T-helper 1 cell treated with Interleukin-12 subunit alpha and Interleukin-12 subunit beta and Interleukin-4 antibody, amounts not matched to agents 30 ng/mL and 1 ng/mL, for 36 hours (primary cell): ENCODE measurements around the gene MUC13. TPM values are rescaled to one million over a fixed set of nuclear protein-coding genes. Genes with fewer than 3 reads are reported as not detected.

ENCODE experiments used
- intact Hi-C: fragments of 100-400 bp; cut with micrococcal nuclease; formaldehyde crosslinking; loops from one replicate; pipeline ENCODE4 v1.15.1; 2024
- total RNA-seq: library from RNA; stranded (reverse); gene quantifications from 2 replicates; pipeline ENCODE4 v1.2.3, GENCODE V29; 2022

MUC13 gene
- total RNA-seq, 1 donor from 2014 or later = not detected

DNA sequence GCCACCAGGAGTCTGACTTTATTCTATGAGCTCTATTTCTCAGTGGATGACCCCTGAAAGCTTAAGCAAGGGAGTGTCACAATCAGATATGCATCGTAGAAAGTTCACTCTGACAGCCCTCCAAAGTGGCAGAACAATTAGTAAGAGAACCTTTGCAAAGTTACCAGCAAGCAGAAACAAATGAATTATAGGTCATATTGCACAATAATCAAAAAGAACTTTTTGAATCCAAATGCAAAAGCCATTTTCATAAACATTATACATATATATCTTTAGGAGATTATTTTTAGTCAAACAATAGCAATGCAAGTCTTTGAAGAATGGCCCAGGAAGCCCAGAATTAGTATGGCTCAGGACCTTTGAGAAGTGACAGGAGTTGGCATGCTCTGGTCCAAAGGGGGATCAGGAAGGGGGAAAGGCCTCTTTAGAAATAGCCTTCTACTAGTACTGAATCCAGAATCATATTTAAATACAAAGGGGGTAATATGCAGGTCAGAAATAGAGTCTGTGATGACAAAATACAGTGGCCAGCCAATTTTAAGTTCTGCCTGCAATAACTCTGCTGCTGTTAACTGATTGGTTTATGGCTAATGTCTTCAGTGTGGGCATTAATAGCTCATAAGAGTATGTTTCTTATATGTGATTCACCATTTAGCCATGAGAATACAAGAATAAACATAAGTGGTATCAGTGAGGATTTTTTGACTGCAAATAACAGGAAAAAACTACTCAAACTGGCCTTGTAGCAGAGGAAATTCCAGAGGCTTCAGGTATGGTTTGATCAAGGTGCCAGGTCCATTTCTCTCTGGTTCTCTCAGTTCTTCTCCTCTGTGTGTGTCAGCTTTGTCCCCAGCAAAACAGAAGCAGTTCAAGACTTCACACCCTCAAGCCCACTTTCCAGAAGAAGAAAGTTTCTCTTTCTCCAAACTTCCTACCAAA lies 30.4 kb downstream of the MUC13 start:
- intact Hi-C loops = no loop called here

DNA sequence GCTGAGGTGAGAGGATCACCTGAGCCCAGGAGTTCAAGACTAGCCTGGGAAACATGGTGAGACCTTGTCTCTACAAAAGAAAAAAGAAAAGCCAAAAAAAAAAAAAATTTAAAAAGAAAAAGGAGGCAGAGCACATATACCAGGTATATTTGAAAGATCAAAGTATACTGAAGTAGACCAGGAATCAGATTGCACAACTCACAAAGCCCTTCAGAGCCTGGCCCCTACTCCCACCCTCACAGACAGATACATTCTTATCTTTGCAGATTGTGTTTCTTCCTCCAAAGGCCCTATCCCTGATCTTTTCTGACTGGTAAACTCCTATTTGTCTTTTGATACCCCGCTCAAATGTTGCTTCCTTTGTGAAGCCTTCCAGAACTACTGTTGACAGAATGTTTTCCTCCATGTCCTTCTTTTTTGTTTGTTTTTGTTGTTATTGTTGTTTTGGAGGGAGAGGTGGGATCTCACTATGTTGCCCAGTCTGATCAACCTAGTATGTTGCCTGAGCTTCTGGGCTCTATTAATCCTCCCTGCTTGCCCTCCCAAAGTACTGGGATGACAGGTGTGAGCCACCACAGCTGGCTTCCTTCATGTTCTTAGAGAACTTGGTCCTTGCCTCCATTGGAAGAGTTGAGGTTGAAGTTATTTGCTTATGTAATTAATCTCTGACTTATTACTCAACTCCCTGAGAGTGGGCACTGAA lies 37.6 kb downstream of the MUC13 start:
- intact Hi-C loops = no loop called here

DNA sequence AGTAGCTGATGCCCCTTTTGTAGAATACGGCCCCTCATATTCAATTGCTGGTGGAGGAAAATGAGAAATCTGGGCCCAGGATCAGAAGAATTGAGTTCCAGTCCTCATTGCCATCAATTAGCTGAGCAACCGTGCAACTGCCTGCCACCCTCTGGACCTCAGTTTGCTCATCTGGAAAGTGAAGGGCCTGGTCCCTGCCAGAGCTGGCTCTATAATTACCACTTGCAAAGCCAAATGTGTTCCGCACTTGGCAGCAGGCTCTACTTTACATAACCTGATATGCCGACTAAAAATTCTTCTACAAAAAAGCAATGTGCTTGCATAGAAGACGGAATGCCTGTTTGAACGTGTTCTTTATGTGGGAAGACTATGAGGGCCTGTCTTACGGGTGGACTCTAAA lies 38.8 kb downstream of the MUC13 start:
- intact Hi-C loops = no loop called here

DNA sequence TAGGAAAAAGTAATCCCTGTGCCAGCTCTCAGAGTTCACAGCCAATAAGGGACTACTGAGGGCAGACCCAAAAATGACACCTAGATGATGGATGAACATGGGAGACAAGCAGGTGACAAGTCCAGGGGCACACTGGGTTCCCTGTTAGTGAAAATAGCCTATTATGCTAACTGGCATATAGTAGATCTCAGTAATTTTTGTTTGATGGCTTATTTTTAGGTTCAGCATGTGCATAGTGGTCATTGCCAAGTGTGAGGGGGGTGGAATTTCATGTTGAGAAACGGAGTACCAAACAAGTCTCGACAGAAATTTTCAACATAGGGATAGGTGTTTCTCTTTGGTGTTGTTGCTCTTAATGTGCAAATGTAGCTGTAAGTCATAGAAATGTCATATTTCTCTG lies 41.0 kb downstream of the MUC13 start:
- intact Hi-C loops = no loop called here

DNA sequence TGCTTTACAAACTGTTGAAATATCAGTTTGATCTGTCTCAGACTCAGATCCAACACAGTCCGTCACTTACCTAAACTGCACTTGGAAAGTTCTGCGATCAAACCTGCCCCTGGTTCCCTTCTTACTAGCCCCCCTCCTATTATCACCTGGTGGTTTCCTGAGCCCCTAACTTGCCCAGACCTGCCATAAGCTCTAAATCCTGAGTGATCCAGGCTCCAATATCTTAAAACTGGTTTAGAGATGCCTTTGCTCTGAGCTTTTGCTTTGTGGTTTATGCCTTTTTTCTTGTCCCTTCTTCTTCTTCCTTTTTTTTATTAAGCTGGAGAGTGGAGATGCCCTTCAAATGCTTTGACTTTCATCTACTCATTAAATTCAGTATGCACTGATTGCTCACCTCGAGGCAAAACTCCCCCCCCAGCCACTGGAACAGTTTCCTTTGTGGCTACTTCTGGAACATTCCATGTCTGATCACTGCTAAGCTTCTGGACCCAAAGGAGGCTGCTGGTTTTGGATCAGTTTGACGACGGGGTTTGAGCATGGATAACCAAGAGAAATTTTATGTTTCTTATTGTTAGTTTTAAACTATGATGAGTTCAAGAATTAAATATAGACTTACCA lies 43.9 kb downstream of the MUC13 start:
- intact Hi-C loops = no loop called here

DNA sequence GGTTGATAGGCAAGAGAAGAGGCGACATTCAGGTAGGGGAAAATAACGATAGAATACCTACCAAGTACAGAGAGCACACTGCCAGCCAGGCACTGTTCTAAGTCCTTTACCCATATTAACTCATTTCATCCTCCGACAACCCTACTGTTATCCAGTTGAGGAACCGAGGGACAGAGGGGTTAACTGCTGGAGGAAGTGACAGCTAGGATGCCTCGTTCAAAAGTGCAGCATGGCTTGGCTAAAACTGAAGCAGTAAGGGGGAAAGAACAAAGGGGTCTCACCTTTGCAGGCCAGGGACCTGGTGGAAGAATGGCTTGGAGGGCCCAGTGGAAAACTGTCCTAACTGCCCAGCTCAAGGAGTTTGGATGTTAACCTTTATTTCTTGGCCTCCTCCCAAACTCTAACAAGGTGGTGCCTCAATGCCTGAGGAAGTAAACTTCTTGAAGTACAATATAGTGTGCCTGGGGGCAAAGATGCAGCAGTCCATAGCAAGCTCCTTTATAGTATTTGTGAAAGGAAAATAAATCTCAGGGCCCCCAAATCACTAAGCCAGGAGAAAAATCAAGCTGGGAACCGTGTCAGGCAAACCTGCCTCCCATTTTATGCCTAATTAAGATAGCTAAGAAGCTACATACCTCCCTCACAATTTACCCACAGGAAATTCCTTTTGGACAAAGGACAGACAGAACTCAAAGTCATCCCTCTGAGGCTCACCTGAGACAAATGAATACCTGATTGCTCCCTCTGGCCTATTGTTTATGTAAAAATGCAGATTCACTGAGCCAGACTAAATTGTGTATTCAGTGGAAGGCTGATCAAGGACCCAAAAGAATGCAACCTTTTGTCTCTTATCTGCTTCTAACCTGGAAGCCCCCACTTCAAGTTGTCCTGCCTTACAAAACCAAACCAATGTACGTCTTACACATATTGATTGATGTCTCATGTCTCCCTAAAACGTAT lies 45.8 kb downstream of the MUC13 start:
- intact Hi-C loops = loop anchor here (5.0 kb wide), 1 partner anchor 254 kb away; no protein-coding TSS in a partner anchor

DNA sequence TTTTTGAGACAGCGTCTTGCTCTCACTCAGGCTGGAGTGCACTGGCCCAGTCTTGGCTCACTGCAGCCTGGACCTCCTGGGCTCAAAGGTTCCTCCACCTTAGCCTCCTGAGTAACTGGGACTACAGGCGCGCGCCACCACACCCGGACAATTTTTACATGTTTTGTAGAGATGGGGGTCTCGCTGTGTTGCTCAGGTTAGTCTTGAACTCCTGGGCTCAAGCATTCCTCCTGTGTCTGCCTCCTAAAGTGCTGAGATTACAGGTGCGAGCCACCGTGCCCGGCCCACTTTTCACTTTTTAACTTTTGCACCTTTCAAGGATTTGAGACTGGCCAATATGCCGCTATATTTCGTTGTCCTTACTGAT lies 46.6 kb downstream of the MUC13 start:
- intact Hi-C loops = loop anchor here (5.0 kb wide), 1 partner anchor 254 kb away; no protein-coding TSS in a partner anchor

DNA sequence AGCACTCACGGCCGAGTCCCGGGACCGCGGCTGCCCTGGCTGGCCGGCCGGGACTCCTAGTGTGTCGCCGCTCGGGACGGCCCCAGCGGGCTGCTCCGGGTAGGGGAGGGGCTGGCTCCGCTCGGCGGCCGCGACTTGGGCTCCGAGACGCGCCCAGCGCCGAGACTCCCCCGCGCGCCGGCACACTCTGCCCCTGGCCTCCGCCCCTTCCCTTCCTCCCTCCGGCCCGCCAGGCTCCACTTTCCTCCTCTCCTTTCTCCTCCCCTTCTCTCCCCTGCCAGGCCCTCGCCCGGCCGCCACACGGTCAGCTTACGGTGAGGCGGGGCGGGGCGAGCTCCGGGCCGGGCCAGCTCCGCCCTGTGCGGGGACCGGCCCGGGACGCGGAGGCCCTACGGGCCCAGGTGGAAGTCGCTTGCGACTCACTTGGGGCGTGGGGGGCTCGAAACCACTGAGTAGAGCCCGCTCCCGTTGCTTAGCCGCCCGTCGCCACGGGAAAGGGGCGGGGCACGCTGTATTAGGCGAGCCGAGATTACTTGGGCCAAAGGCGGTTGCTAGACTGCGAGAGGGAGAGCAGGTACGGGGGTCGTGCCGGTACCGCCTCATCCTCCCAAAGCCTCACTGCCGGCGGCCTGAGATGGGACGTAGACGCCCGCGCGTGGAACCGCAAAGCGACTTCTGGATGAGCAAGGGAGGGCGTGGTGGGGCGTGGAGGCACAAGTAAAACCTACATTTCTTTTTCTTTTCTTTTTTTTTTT lies 47.2 kb downstream of the MUC13 start, which contains the start of gene ITGB5:
TSS of gene ITGB5 (minus strand) at position 189 of the 755 bp plus-strand sequence. CDS start 365 bp downstream, outside the sequence.
- intact Hi-C loops = loop anchor here (5.0 kb wide), 1 partner anchor 255 kb away; no protein-coding TSS in a partner anchor

DNA sequence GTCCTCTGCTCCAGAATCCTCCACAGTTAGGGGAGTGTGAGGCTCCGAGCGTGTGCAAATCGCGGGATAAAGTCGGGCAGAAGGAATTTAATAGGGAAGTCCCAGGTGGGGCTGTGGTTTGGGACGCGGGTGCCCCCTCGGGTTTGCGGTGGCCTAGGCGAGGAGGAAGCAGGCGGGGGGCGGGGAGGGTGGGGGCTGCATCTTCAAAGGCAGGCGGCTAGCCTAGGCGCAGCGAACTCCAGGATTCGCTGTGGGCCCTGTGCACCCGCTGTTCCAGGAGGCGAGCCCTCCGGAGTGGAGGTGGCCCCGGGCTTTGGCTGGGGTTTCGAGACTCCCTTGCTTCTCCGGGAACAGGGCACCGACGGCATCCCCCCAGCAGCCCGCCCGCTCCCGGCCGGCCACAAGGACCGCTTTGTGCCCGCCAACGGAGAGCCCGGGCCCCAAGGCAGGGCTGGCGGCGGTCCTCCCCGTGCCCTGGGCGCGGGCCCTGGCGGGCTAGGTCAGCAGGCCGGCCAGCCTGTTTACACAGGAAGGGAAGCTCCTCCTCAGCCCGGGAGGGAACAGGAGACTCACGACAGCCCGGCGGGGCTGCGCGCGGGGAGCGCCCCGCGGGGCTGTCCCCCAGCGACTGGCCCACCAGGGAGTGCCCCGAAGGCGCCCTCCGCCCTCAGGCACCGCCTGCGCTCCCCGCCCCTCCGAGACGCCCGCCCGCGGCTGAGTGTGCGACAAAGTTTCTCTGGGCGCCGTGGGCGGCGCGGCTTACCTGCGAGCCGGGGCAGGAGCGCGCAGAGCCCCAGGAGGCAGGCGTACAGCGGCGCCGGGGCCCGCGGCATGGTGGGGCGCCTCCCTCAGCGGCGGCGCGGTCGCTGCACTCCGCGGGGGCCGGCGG lies 48.1 kb downstream of the MUC13 start:
- intact Hi-C loops = loop anchor here (5.0 kb wide), 1 partner anchor 256 kb away; no protein-coding TSS in a partner anchor

DNA sequence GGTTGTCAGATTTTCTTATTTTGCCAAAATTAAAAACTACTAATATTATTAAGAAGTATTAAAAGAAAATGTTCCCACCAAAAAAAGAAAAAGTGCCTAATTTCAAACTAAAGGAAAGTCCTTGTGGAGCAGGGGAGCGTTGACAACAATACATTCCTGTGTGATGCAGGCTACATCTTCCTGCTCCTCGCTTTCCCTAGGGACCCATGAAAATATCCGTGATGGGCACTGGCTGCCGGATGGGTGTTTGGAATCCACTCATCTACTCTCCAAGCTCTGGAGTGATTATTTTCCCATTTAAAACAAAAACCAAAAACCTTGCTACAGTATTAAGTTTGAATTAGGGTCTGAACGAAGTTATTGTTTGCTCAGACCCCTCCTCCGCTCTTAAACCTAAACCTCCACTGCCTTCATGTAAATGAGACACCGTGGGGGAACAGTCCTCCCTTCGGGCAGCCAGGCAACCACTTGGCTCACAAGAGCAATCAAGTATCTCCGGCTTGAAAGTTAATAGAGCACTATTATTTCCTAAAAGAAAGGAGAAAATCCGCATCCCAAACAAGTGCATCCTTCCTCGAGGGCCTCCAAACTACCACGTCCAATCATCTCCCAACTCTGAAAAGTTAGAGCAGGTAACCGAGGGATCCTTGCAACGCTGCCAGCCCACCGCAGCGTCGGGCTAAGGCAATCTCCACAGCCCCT lies 48.9 kb downstream of the MUC13 start:
- intact Hi-C loops = loop anchor here (5.0 kb wide), 1 partner anchor 257 kb away; no protein-coding TSS in a partner anchor

DNA sequence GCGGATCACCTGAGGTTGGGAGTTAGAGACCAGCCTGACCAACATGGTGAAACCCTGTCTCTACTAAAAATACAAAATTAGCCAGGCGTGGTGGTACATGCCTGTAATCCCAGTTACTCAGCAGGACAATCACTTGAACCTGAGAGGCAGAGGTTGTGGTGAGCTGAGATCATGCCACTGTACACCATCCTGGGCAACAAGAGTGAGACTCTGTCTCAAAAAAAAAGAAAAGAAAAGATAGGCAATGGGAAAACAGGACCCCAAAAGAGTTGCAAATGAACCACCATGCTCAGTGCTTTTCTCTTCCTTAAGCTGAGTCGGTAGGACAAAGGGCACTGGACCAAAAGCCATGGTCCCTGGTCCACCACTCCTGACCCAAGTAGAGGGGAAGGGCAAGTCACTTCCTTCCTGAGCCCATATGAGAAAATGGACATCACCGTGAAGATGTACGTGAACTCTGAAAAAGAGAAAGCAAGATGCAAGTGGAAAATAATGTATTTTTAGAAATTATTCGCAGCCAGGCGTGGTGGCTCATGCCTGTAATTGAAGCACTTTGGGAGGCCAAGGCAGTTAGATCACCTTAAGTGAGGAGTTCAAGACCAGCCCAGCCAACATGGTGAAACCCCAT lies 50.0 kb downstream of the MUC13 start:
- intact Hi-C loops = loop anchor here (5.0 kb wide), 1 partner anchor 258 kb away; no protein-coding TSS in a partner anchor

DNA sequence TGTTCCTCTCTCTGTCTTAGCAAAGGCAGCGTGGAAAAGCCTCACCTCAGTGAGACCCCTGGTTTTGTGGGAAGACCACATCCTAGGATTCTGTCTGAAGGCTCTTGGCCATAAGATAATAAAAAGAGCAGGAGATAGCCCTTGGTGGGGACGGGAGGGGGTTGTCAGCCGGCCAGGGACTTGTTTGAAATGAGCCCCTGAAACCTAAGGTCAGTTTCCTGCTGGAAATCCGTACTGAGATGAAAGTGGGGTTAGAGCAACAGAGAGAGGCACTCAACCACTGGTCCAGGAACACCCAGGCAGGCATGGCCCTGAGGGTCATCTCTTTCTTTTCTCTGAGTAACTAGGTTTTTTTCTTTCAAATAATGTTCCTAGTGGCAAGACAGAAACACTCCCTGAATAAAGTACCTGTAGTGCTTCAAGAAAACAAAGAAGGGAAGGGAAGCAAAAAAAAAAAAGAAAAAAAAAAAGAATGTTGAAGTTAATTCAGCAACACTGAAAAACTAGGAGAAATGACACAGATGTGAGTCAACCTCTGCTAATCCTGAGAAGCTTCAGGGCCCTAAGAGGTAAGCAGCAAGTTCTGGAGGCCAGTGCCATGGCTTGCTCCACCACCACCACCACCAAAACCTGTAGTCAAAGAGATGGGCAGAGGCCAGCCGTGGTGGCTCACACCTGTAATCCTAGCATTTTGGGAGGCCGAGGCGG lies 50.6 kb downstream of the MUC13 start:
- intact Hi-C loops = no loop called here

DNA sequence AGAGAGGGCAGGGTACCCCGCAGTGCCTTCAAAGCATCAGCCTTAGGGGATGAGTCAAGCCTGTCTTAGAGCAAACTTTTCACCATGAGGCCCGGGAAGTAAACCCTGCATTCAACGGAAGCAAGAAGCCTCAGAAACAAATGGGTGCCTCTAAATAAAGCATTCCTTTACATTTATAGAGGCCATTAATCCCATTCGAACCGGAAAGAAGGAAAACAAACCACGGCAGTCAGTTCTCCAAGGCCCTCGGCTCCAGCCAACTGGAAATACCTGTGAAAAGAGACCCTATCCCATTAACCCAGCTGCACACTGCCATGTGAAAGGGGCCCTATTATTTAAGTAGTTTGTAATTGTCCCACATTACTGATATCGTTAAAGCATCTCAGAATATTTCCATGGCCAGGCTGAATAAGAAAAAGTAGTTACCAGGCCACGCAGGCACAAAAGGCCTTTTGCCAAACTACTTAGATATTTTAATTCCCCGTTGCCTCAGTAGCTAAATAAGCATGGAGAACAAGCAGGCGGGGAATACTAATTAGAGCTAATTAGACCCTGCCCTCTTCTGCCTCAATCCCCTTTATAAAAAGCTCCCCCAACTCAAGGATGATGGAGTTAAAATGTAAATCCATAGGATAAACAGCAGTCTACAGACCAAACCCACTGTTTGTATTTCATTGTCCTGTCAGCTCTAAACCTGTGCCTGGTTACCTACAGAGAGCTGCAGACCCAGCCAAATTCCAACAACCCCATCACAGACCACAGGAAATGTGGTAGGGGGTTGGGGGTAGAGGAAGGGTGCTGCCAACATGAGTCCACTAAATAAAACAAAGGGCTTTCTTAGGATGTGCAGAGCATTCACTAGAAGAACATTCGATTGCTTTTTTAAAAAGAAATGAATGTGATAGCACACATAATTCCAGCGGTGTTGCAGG lies 51.5 kb downstream of the MUC13 start:
- intact Hi-C loops = no loop called here

DNA sequence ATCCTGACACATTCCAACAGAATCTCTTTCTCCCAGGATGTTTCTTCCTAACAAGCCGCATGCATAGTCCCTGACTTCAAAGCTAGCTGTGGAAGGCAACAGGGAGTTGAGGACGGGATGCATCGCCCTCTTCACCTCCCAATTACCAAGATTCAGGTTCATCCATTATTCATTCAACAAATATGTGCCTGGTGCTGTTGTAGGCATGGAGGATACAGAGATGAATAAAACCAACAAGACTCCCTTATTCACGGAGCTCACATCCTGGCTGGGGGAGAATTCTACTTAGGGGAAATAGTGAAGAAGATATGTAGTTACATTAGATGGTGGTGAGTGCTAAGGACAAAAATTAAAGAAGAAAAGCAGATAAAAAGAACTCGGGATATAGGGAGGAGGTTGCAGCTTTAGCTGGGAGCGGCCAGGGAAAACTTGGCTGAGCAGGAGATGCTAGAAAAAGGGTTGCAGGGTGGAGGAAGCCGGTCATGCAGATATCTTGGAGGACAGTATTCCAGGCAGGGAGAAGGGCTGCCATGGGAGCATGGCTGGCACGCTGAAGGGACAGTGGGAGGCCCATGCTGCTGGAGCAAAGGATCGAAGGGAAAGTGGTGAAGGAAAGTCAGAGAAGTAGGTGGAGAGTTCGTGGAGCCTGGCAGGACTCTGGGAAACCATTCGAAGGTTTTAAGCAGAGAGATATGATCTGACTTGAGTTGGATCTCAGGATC lies 52.4 kb downstream of the MUC13 start:
- intact Hi-C loops = no loop called here

DNA sequence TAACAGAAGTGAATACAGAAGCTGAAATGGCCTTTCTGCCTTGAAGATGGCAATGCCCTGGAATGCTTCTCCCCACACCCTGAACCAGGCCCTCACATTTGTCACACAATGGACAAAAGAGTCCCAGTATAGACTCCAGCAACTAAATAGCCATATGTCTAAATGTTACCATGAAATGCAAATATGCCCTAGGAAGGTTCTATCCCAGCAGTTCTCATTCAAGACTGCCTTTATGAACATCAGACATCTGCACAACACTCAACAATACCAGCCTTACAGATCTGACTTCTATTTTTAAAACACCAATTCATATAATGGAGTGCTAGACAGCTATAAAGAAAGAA lies 55.2 kb downstream of the MUC13 start:
- intact Hi-C loops = no loop called here
